ENCODE measurements around the gene BRD8.

GRCh38 chr5:138182808-138183207, 4.4 kb upstream of the BRD8 start:
- TF ChIP-seq POLR2A (IDR thresholded peaks at IDR 0.05) (no peak), CTCF (IDR thresholded peaks at IDR 0.05) (no peak)

All from esophagus squamous epithelium (tissue), 4 donors.